GM12891 (cell line): ENCODE measurements around the gene ASCL5.

Source experiments
- DNase-seq: peaks from one replicate; pipeline ENCODE4 v3.0.0; 2011; ENCODE audit warnings: low spot score; ENCODE audit not compliant: insufficient read length
- FAIRE-seq: peaks from 2 replicates; lab custom pipeline; 2011; peaks lifted over from hg19 to GRCh38; lab: Jason Lieb, UNC
- PAX5 ChIP-seq: IDR thresholded peaks from 2 replicates; pipeline ENCODE4 v1.6.1; 2011; ENCODE audit warnings: low read length, moderate library complexity, mild to moderate bottlenecking; ENCODE audit not compliant: insufficient read depth, severe bottlenecking
- POLR2A ChIP-seq: IDR thresholded peaks from 2 replicates; pipeline ENCODE4 v1.6.1; 2011; ENCODE audit warnings: low read depth, low read length, control low read depth
- POLR2AphosphoS5 ChIP-seq: IDR thresholded peaks from 2 replicates; pipeline ENCODE4 v1.6.1; 2011; ENCODE audit warnings: low read depth, low read length, control low read depth
- POU2F2 ChIP-seq: IDR thresholded peaks from 2 replicates; pipeline ENCODE4 v1.6.1; 2011; ENCODE audit warnings: low read depth, mild to moderate bottlenecking, control low read depth, low read length, moderate library complexity
- SPI1 ChIP-seq: IDR thresholded peaks from 2 replicates; pipeline ENCODE4 v1.6.1; 2011; ENCODE audit warnings: low read depth, low read length, control low read depth
- TAF1 ChIP-seq: IDR thresholded peaks from 2 replicates; pipeline ENCODE4 v1.6.1; 2011; ENCODE audit warnings: low read depth, low read length, control low read depth

ASCL5 gene

GRCh38 chr1:201077116-201077515 is 49.9 kb downstream of the ASCL5 start:
- TF ChIP-seq POLR2AphosphoS5 (no peak), PAX5 (no peak), TAF1 (no peak), SPI1 (no peak), POU2F2 (no peak), POLR2A (no peak)
- DNase-seq (no peak), FAIRE-seq (no peak)

DNA sequence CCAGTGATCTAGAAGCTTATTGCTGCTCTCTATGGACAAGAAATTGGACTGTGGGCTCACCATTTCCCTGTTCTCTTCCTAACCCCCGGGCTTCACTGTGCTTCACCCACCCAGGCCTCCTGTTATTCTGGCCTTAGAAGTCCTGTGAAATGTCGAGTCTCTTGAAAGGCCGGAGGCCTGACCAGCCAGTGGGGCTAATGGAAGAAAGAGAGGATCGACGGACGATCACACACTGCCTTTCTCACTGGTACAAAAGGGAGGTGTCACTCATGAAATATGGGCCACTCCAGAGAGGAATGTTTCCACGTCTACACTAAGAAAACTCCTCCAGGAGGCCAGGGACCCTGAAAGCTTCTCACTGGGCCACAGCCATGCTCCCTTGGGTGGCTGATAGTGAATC is 50.9 kb downstream of the ASCL5 start:
- FAIRE-seq (no peak), DNase-seq (no peak)
- no peak for TF ChIP-seq PAX5
- no peak for TF ChIP-seq POU2F2
- TF ChIP-seq POLR2AphosphoS5, result no peak
- TF ChIP-seq POLR2A, result no peak
- TF ChIP-seq SPI1, result no peak
- TF ChIP-seq TAF1, result no peak

- DNase-seq, result no peak
- no peak for TF ChIP-seq POLR2AphosphoS5
- no peak for TF ChIP-seq PAX5
- no peak for TF ChIP-seq SPI1
- TF ChIP-seq POLR2A, result no peak
- no peak for TF ChIP-seq TAF1
- FAIRE-seq, result no peak
Measured at GRCh38 chr1:201074018-201074417, 53.0 kb downstream of the ASCL5 start.

DNA sequence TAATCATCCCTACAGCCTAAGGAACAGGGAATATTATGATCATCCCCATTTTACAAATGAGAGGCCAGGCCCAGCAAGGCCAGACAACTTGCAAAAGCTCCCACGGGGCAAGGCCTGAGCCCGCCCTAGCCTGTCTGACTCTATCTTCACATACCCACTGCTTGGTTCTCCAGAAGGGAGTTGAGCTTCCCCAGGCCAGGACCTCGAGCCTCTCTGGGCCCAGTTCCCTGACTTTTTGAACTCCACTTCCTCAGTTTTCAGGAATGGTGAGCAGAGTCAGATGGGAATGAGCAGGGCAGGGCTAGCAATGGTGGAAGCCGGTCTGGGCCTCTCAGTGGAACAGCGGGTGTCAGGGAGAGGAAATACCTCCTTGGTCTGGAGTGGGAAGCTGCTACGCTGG is 54.1 kb downstream of the ASCL5 start:
- no peak for TF ChIP-seq PAX5
- no peak for TF ChIP-seq POLR2A
- TF ChIP-seq SPI1, result no peak
- TF ChIP-seq POLR2AphosphoS5, result no peak
- TF ChIP-seq POU2F2, result no peak
- no peak for TF ChIP-seq TAF1
- FAIRE-seq, result no peak
- DNase-seq, result no peak

DNA sequence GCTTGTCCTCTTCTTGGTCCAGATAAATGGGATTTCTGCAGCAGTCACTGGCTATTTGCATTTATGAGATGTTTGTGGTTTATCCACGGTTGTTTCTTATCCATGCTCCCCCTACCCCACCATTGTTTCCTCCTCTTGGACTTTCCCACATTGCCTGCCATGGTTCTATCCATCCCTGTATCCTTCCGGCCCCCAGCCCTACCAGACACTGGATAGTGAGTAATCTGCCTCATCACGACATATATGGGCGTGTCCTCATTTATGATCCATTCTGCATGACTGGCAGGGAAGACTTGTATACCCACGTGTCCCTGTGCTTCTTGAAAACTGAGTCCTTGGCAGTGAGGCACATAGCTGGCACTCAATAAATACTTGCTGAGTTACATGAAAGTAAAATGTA is 54.8 kb downstream of the ASCL5 start:
- FAIRE-seq (no peak), DNase-seq (no peak)
- TF ChIP-seq SPI1 (no peak), TAF1 (no peak), POLR2AphosphoS5 (no peak), POU2F2 (no peak), POLR2A (no peak), PAX5 (no peak)

GRCh38 chr1:201069636-201070035 is 57.3 kb downstream of the ASCL5 start:
- DNase-seq (no peak), FAIRE-seq (no peak)
- TF ChIP-seq TAF1, result no peak
- no peak for TF ChIP-seq SPI1
- no peak for TF ChIP-seq PAX5
- TF ChIP-seq POLR2A, result no peak
- TF ChIP-seq POLR2AphosphoS5, result no peak
- no peak for TF ChIP-seq POU2F2

- DNase-seq (no peak), FAIRE-seq (no peak)
- no peak for TF ChIP-seq PAX5
- TF ChIP-seq SPI1, result no peak
- TF ChIP-seq POU2F2, result no peak
- TF ChIP-seq TAF1, result no peak
- TF ChIP-seq POLR2AphosphoS5, result no peak
Measured at GRCh38 chr1:201068976-201069375, 58.0 kb downstream of the ASCL5 start.

DNA sequence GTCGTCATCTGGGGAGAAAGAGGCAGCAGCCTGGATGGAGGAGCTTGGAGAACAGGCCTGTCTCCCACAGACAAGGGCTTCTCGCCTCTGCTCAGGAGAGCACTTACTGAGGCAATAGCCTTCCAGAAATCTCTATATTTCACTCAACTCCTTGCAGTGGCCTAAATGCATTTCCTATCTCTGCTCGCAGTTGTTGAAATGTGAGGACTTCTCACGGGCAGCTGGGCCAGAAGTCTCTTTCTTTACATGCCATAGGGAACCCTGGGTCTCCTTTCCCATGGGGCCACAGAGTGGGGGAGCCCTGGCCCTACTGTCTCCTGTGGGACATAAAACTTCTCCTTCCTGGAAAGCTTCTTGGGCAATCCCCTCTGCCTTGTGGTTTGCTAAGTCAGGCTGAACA is 60.0 kb downstream of the ASCL5 start:
- DNase-seq (no peak), FAIRE-seq (no peak)
- TF ChIP-seq POLR2A (no peak), TAF1 (no peak), POLR2AphosphoS5 (no peak), PAX5 (no peak), POU2F2 (no peak), SPI1 (no peak)

GRCh38 chr1:201065686-201066085 is 61.3 kb downstream of the ASCL5 start:
- no peak for TF ChIP-seq POU2F2
- DNase-seq (no peak), FAIRE-seq (no peak)

GRCh38 chr1:201064806-201065205 is 62.2 kb downstream of the ASCL5 start:
- TF ChIP-seq POU2F2 (no peak), SPI1 (no peak), PAX5 (no peak), POLR2A (no peak), POLR2AphosphoS5 (no peak), TAF1 (no peak)

More at GRCh38 chr1:201064806-201065205, 62.2 kb downstream of the ASCL5 start:
- FAIRE-seq (no peak), DNase-seq (no peak)
